ENCODE data around the gene AFF1.
A peak's percentile ranks its signal among the peaks of the same experiment; 100 is the strongest.

AFF1 gene

GRCh38 chr4:87086143-87086805 is 151.5 kb downstream of the AFF1 start:
- no peak for DNase-seq (ENCODE audit: low read depth)

- no peak for DNase-seq (ENCODE audit: low read depth)
These were observed 152.2 kb downstream of the AFF1 start for GRCh38 chr4:87087015-87087414.

- DNase-seq (ENCODE audit: low read depth): no peak
These were observed 152.6 kb downstream of the AFF1 start for GRCh38 chr4:87087420-87087819.

- no peak for DNase-seq (ENCODE audit: low read depth)
These were observed 153.4 kb downstream of the AFF1 start for GRCh38 chr4:87088186-87088585.

GRCh38 chr4:87089368-87089767 is 154.6 kb downstream of the AFF1 start:
- no peak for DNase-seq (ENCODE audit: low read depth)

- no peak for DNase-seq (ENCODE audit: low read depth)
These were observed 155.5 kb downstream of the AFF1 start for GRCh38 chr4:87090305-87090704.

GRCh38 chr4:87092389-87093141 is 157.8 kb downstream of the AFF1 start:
- DNase-seq (ENCODE audit: low read depth): no peak

- DNase-seq (ENCODE audit: low read depth): peak; percentile 8
These were observed 158.8 kb downstream of the AFF1 start for GRCh38 chr4:87093443-87094123.

GRCh38 chr4:87097075-87097474 is 162.3 kb downstream of the AFF1 start:
- DNase-seq (ENCODE audit: low read depth): no peak

GRCh38 chr4:87100168-87100567 is 165.4 kb downstream of the AFF1 start:
- DNase-seq (ENCODE audit: low read depth): no peak

- DNase-seq (ENCODE audit: low read depth): no peak
These were observed 166.9 kb downstream of the AFF1 start for GRCh38 chr4:87101543-87102199.

- no peak for DNase-seq (ENCODE audit: low read depth)
These were observed 168.3 kb downstream of the AFF1 start for GRCh38 chr4:87103086-87103485.

GRCh38 chr4:87103691-87104187 is 168.9 kb downstream of the AFF1 start:
- no peak for DNase-seq (ENCODE audit: low read depth)

- no peak for DNase-seq (ENCODE audit: low read depth)
These were observed 170.5 kb downstream of the AFF1 start for GRCh38 chr4:87105101-87105845.

GRCh38 chr4:87108142-87108546 is 173.3 kb downstream of the AFF1 start:
- DNase-seq (ENCODE audit: low read depth): no peak

- DNase-seq (ENCODE audit: low read depth): no peak
These were observed 174.3 kb downstream of the AFF1 start for GRCh38 chr4:87109121-87109520.

- no peak for DNase-seq (ENCODE audit: low read depth)
These were observed 175.1 kb downstream of the AFF1 start for GRCh38 chr4:87109945-87110344.

GRCh38 chr4:87112063-87112462 is 177.3 kb downstream of the AFF1 start:
- DNase-seq (ENCODE audit: low read depth): no peak

- DNase-seq (ENCODE audit: low read depth): no peak
These were observed 179.6 kb downstream of the AFF1 start for GRCh38 chr4:87114245-87115062.

- no peak for DNase-seq (ENCODE audit: low read depth)
These were observed 181.4 kb downstream of the AFF1 start for GRCh38 chr4:87116231-87116630.
